Activated CD8-positive, alpha-beta memory T cell treated with anti-CD3 and anti-CD28 coated beads, Interleukin-2, amount 50 U/mL, for 24 hours (primary cell): ENCODE measurements around the gene ATP23.
A peak's percentile ranks its signal among the peaks of the same experiment; 100 is the strongest.

ENCODE experiments used
- DNase-seq: peaks from one replicate; pipeline ENCODE4 v3.0.0-alpha.2; 2020; ENCODE audit errors: extremely low read depth

Gene ATP23, protein sequence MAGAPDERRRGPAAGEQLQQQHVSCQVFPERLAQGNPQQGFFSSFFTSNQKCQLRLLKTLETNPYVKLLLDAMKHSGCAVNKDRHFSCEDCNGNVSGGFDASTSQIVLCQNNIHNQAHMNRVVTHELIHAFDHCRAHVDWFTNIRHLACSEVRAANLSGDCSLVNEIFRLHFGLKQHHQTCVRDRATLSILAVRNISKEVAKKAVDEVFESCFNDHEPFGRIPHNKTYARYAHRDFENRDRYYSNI

DNA sequence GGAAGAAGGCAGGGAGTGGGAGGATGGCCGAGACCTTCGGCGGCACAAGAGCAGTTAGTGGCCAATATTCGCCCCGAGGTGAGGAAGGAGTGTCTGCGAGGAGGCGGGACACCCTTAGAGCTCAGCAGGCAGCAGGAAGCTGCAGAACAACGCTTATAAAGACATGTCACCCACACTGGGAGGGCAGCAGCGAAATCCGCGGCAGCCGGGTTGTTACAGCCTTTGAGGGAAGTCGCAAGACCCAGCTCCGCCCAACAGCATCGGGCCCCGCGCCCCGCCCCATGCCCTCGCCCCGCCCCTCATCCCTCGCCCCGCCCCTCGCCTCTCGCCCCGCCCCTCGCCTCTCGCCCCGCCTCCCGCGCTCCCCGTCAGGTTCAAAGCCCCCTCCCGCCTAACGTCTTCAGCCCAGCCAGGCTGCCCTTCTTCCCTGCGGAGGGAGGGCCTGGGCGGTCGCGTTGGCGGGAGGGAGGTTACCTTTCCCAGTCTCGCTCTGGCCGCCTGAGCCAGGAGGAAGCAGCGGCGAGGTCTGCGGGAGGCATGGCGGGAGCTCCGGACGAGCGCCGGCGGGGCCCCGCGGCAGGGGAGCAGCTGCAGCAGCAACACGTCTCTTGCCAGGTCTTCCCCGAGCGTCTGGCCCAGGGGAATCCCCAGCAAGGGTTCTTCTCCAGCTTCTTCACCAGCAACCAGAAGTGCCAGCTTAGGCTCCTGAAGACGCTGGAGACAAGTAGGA is at the start of gene ATP23:
Gene ATP23 (plus strand): TSS at position 403 of the 730 bp plus-strand sequence. CDS start 135 bp downstream, at position 538.
- DNase-seq, result peak; percentile 65

DNA sequence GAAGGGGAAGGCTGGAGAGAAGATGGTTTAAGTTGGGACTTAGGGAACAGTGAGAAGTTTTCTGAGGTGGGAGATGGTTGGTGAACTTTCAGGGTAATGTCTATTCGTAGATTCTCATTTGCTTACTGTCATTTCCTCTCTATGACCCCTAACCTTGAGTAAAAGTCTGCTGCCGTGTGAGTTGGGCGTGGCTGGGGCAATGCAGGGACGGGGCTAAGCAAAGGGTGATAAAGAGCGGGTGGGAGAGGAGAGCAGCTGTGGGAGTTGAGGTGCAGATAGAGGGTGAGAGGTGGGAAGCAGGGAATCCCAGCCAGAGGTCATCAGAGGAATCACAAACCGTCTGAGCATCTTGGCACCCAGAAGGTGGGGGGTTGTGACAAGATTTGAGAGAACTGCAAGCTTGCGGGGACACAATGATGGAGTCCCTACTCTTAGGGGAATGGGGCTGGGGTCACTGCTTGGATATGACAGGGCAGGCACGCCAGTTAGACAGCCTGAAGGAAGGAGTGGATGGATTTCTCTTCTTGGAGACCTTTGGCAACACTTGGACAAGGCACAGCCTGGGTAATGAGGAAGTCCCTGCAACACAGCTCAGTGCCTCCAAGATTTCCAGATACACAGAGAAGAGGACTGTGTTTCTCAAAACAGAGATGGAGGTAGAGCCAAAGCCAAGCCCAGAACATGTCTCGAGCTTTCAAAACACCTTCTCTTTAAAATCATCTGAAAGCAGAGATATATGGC is 49.0 kb upstream of the ATP23 start:
- no peak for DNase-seq

DNA sequence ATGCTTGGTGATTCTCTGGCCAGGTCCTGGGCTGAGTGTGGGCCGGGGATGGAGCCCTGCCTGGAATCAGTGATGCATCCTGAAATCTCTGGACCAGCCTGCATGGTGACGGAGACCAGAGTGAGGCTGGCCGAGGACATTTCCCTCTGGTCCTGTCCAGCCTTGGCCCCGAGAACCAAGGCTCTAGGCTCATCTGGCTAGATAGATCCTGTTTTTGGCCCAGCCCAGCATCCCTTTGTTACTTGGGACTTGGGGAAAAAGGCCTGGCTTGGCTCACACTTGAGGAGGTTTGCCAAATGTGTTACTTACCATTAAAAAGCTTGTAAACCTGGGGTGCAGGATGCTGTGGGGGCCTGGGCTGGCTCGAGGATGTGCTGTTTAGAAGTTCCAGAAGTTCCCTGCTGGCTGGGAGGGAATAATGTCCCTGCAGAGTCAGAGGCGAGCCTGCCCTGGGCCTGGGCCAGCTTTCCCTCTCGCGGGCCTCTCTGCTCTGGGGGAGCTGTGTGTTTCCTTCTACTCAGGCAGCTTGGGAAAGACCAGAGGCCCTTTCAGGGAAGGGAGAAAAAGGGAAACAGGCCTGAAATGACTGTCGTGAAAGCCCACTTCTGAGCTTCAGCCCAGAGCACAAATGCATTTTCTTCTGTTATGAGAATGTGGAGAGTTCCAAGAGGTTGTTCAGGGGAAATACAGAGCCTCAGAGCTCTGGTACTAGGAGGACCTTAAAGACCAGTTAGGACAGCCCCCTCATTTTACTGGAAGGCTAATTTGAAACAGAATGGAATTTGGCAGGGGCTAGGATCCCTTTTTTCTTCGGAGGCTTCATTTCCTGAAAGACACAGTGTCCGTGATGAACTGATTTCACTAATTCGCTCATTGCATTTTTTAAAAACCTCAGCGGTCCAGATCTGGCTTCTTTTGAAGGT is 47.7 kb upstream of the ATP23 start:
- no peak for DNase-seq

DNA sequence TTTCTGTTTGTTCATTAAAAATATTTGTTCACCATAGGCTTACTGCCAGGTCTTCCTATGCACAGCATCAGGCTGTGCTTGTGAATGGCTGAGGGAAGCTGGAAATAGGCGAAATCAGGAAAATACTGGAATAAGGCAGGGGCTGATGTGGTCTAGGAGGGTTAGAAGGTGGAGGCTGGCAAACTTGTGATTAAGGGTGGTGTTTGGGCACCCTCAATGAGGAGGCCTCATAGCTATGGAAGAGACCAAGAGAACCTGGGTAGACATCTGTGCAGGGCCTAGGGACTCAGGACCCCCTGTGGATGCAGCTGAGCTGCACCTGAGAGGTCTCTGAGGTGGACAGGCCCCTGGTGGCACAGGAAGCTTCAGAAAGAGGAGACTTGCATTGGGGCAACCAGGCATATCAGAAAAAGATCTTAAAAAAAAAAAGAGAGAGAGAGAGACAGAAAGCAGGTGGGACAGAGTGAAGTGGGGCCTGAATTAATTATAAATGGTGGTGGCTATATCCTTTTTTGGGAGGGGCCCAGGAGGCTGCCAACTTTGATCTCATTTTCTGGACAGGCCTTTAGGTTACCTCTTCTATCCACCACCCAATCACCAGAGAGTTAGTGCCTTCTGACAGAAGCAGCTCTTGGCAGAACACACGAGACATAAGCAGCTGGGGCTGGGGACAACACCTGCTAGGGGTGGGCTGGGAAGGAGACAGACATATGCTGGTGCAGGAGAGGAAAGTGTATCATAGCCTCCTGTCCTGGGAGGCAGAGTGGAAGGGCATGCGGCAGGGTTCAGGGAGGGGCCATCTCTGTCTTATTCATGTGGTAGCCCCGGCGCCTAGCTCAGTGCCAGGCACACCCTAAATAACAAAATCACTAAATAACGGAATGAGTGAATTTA is 46.7 kb upstream of the ATP23 start:
- no peak for DNase-seq

DNA sequence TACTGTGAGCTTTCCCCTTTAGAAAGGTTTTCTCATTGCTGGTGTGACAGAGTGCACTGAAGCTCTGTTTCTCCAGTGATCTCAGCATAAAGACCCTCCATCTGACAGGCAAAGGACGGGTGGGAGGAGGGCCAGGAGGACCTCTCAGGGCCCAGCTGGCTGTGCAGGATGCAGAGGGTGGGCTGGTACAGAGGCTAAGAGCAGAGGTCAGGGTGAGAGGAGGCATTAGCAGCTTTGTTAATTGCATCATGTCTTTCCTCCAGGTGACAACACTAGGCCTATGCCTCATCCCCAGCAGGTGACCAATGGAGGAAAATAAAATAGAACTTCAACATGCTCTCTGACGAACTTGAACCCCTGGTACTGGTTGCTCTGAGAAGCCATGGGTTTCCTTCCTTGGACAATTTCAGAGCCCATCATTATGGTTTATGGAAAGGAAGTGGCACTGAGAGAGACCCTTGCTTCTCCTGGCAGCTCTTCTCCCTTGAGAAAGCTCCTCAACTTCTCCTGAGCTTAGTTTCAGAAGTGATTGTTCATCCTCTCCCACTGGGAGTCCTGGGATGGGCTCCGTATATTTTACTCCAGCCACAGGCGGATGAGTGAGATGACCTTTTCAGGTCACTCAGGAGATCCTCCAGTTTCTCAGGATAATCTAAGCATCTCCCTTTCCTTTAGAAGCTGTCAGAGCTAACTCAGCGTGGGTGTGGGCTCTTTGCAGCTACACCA is 45.8 kb upstream of the ATP23 start:
- no peak for DNase-seq

DNA sequence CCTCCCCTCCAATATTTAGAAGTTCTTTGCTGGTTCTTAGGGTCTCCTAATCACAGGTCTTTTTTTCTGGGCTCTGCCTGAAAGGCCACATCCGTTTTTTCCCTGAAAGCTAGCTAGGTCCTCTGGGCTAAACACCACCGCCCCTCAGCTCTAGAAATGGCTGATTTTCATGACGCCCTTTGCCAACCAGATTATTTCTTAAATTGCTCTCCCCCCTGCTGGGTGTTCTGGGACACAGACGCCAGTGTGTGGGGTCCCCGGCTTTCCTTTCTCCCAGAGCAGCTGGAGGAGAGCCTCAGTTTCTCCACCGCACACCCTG is 45.3 kb upstream of the ATP23 start:
- DNase-seq, result no peak

DNA sequence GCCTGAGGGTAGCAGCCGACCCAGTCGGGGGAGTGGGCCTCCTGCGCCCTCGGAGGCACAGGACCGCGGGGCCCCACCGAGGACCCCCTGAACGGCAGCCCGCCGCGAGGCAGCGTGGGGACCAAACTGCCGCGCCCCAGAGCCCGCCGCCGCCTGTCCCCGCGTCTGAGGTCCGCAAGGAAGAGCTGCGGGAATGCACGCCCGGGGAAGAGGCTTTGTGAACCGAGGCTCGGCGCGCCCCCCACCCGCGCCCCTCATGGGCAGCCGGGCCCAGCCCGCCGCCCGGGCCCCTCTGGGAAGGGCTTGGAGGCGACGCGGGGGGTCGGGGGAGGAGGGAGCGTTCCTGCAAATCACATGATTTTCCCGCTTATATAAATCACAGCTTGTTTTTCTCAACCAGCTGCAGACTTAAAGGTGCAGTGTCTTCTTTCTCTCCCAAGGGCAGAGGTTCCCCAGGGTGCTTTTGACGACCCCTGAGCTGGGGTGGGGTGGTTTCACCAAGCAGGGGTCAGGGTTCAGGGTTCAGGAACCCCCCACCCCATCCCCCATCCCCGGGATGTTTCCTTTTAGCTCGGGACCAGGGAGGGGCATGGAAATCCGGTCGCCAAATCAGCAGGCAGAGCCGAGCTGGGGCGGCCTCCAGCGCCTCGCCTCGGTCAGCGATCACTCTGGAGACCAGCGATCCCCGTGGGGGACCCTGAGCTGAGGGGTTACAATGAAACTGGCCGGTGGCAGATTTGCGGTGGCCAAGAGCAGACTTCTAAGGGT is 44.7 kb upstream of the ATP23 start:
- DNase-seq, result no peak

DNA sequence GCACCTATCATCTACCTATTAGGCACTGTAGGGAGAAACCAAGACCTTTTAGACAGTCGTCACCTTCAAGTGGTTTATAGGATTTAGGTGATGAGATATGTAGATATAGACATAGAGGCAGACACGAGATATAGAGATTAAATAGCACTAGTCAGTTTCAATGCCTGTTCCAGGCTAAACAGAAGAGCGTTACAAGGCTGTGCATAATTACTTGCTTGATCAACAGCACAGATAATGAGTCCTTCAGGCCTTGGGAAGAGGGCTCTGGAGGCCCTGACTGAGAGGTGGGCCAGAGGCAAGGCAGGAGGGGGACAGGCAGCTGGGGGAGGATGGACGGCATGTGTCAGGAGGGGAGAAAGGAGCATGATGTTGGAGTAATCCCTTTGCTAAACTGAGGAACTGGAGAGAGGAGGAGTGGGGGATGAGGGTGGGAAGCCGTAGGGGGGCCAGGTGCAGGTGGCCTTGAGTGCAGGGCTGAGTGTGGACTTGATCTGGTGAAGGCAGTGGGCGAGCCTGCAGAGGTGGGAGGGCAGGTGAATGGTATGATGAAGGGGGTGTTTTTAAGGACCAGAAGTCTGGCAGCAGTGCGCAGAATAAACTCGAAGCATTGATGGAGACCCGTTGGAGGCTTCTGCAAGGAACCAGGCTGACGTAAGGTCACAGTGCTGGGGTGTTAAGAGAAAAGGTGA is 43.9 kb upstream of the ATP23 start:
- DNase-seq, result no peak

DNA sequence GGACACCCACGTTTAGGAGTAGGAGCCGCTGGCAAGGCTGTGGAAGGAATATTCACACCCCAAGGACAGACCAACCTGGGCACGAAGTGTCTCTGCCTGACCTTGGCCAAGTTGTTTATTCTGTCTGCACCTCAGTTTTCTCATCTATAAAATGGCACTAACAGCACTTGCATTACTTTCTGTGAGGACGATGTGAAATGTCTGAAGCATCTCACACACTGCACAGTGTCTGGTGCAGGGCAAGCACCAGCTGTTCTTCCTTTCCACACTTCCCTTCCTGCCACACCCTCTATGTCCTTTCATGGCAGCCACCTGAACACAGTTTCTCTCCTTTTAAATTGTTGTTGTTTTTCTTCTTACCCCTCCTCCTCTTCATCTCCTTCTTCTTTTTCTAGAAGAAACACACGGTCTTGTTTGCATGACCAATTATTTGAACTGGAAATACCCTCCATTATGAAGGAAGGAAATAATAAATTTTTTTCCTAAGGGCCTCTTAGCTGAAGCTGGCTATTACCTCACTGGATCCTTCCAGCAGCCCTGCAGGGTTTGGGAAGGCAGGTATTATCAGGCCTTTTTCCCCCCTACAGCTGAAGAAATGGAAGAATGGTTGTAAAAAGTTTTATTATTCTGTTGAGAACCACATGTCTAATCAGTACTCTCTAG is 42.9 kb upstream of the ATP23 start:
- no peak for DNase-seq

DNA sequence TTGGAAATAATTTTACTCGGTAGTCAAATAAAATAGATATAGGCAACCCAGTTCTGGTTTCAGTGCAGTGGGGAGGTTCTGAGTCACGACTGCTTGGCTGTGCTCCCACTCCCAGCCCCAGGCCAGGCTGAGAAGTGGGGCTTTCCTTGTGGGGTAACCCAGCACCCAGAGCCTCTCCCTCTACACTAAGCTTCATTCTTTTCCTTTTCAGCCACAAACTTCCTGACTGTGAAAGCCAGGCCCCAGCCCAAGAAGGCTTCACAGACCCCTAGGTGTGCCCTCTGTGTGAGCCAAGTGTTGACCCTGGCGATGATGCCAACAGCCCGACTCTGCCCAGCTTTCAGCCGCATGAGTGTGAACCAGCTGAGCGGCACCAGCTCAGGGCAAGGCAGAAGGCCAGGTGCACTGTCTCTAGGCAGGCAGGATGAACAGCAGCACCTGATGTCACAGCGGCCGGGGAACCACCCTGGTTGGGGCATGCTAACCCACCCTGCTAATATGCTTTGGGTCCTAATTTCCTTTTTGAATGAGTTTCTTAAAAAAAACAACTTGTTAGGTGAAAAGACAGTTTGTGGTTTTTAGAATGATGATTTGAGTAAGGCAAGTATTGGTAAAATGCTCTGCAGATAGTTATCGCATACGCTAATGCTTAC is 42.2 kb upstream of the ATP23 start:
- DNase-seq, result peak; percentile 49

DNA sequence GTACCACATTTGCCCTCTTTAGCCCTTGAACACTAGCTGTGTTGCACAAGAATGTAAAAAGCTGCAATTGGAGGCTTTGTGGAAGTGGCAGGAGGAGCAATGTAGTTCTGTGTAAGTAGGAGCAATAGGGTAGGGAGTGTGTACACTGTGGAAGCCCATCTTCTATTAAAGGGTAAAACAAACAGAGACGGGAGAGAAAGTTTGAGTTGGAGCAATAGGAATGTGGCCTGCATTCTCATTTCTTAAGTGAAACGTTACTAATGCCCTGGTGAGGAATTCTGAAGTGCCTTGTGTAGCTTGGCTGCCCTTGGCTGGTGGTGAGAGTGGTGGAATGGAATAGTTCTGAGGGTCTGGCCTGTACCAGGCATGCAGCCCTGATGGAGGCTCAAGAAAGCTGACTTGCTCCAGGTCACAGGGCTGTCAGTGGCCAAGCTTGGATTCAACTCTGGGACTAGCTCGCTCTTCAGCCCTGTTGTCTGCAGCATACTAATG is 38.8 kb upstream of the ATP23 start:
- no peak for DNase-seq

DNA sequence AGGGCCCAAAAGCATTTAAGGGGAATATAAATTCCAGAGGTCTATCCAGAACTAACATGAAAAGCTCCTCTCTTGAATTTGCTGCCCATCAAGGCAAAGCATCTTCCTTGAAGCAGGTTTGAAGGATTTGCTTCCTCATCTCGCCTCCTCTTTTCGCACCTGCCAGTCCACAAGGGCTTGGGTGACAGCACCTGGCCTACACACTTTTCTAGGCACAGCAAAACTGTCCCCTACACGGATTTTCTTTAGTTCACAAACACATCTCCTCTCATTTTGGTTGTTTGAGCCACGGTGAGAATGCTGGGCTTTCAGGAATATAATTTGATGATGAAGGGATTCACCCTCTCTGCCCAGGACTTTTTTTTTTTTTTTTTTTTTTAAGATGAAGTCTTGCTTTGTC is 36.9 kb upstream of the ATP23 start:
- no peak for DNase-seq

DNA sequence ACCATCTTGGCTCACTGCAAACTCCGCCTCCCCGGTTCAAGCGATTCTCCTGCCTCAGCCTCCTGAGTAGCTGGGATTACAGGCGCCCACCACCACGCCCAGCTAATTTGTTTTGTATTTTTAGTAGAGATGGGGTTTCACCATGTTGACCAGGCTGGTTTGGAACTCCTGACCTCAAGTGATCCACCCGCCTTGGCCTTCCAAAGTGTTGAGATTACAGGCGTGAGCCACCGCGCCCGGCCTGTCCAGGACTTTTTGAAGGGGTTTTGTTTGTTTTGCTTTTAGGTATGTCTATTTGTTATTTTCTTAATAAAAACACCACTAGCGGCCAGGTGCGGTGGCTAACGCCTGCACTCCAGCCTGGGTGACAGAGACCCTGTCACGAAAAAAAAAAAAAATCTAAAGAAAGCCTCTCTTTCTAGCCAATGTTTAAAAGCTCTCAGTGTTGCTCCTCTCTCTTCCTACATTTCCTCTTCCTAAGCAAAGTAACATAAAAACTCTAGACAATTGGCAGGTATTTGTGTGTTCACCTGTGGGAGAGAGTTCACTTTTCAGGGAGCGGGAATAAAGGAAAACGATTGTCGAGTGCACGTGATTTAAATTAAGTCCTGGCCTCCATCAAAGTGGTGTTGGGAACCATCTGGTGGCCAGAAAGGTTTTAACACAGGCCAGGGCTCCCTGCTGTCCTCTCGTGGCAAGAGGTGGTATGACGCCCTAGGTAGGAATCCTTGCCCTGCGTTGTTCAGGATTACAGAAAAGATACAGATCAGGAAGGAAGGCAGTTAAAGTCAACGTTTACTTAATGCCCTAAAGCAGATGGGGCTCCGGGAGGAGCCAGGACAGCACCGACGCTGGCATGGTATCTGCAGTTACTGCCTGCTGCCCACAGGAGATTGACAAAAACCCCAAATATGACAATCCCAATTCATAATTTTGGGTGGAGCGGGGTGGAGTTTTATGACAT is 36.2 kb upstream of the ATP23 start:
- DNase-seq, result peak; percentile 68

DNA sequence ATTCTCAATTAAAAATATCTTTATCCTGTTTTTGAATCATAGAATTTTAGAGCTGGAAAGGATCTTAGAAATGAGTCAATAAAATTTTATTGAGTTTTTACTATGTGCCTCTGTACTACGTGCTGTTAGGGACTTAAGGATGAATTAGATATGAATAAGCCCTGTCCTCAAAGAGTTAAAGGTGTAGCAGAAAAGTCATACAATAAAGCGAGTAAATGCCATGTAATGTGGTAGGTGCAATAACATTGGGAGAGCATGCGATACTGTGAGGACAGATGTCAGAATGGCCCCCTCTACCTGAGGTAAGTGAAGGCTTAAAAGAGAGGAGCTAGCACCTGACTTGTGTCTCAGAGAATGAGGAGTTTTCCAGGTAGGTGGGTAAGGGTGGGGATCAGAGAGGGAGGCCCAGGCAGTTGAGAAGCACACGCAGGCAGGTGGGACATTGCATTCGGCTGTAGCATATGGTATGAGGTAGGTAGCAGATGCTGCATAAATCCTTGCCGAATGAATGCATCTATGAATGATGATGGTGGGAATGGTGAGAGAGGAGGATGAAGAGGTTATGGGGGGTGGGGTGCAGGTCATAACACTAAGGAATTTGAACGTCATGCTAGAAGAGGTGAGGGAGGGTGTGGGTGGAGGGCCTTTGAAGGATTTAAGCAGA is 35.4 kb upstream of the ATP23 start:
- DNase-seq, result no peak

DNA sequence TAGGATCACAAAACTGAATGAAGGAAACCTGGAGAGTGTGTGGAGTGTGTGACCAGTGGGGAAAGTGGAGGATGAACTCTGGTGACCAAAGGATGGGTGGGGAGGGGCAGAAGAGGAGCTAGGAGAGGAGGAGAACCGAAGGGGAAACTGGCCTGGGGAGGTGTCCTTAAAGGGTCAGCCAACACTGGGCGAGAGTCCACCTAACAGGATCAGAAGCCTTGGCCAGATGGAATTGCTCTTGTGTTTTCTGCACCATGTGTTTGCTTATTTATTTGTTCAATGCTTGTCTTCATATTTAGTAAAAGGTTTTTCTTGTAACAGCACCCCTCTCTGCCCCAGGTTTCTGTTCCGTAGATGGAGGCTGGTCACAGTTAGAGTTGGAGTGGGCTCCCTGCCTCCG is 34.5 kb upstream of the ATP23 start:
- no peak for DNase-seq

DNA sequence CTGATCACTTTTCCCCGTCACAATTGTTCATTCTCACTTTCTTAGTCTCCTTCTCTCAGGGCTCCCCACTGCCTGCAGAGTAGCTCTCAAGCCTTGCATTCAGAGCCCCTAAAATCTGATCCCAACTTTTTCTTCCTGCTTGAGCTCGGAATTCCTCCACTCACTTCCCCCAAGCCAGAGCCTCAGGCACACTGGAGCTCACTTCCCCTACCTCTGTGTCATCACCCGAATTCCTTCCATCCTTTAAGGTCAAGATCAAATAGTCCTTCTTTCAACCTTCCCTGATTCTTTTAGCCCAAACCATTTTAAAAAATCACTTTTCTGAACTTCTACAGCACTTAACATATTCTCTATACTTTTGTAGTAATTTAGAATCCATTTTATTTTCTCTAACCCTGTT is 34.1 kb upstream of the ATP23 start:
- DNase-seq, result no peak
